Stimulated activated CD8-positive, alpha-beta memory T cell treated with anti-CD3 and anti-CD28 coated beads, Interleukin-4, amount 100 ng/mL, for 1 hour (primary cell): ENCODE results near the gene STARD7.

Source experiments
- DNase-seq, 2 donors: peaks; one replicate each; pipeline ENCODE4 v3.0.0-alpha.2; 2020; ENCODE audit warnings: low read depth in 2 of 2, low spot score in 1 of 2

STARD7 gene

GRCh38 chr2:96137321-96138178 lies 71.1 kb downstream of the STARD7 start:
- DNase-seq, result no peak

DNA sequence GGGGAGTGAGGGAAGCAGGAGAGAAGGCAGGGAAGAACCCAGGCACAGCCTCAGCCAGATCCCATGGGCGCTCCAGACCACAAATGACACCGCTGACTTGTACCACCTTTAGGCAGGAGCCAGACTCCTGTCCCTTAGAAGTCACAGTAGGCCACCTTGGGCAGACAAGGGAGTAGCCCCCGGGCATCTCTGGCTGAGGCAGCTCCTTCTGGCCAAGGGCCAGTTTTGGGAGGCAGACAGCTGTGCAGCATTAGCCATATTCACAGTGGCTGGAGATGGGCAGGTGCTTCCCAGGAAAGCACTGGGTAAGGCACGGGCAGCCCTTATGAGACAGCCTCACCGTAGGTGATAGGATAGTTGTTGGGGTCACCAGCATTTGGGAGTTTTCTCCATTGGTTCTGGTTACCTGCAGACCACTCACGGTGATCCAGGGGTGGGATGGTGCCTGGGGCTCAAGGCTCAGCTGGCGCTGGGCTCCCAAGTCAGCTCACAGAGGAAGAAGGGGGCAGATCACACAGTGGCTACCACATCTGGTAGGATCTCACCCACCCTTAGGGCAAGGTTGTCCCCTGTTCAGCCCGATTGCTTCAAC lies 72.4 kb downstream of the STARD7 start:
- no peak for DNase-seq

DNA sequence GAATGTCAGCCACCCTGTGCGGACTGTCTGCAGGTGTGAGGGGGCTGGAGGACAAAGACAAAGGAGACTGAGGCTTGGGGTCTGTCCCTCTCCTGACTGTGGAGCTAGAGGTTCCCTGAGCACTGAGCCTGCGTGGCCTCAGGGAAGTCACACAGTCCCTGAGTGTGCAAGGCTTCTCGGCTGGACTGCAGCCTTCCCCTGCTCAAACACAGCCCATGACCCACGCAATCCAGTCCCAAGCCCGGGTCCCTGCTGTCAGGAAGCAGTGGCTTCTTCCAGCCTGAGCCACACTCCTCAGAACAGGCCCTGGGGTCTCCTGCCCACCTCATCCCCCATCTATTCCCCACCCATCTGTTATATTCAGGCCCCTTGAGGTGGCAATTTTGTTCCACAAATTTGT lies 73.0 kb downstream of the STARD7 start:
- DNase-seq, result no peak

GRCh38 chr2:96135171-96135570 lies 73.5 kb downstream of the STARD7 start:
- no peak for DNase-seq
